Activated naive CD8-positive, alpha-beta T cell treated with anti-CD3 and anti-CD28 coated beads for 36 hours (primary cell): ENCODE data around the gene OTOP3. TPM values are rescaled to one million over a fixed set of nuclear protein-coding genes. Genes with fewer than 3 reads are reported as not detected.
"Not testable (repeated sequence)": the region's sequence is repeated elsewhere in the genome, so short reads cannot be mapped to it uniquely, and the experiment has no call there.

Source experiments
- DNase-seq: peaks from one replicate; pipeline ENCODE4 v3.0.0; 2021
- H3K27ac Mint-ChIP-seq: one replicate; pipeline ENCODE4 v1.8.0; 2022; ENCODE audit warnings: mild to moderate bottlenecking, moderate library complexity, mixed read lengths
- H3K27me3 Mint-ChIP-seq: one replicate; pipeline ENCODE4 v1.8.0; 2022; ENCODE audit warnings: mild to moderate bottlenecking, mixed read lengths
- H3K36me3 Mint-ChIP-seq: one replicate; pipeline ENCODE4 v1.8.0; 2021; ENCODE audit warnings: mild to moderate bottlenecking, mixed read lengths
- H3K4me1 Mint-ChIP-seq: one replicate; pipeline ENCODE4 v1.8.0; 2021; ENCODE audit warnings: mixed read lengths
- H3K4me3 Mint-ChIP-seq: one replicate; pipeline ENCODE4 v1.8.0; 2022; ENCODE audit warnings: mild to moderate bottlenecking, moderate library complexity, mixed read lengths
- H3K9me3 Mint-ChIP-seq: one replicate; pipeline ENCODE4 v1.8.0; 2022; ENCODE audit warnings: mixed read lengths
- total RNA-seq, 2 experiments: library from RNA; stranded (reverse); gene quantifications; one replicate each; pipeline ENCODE4 v1.2.3, GENCODE V29; 2021

The OTOP3 gene
- total RNA-seq, 2 experiments from 2014 or later, result not detected

DNA sequence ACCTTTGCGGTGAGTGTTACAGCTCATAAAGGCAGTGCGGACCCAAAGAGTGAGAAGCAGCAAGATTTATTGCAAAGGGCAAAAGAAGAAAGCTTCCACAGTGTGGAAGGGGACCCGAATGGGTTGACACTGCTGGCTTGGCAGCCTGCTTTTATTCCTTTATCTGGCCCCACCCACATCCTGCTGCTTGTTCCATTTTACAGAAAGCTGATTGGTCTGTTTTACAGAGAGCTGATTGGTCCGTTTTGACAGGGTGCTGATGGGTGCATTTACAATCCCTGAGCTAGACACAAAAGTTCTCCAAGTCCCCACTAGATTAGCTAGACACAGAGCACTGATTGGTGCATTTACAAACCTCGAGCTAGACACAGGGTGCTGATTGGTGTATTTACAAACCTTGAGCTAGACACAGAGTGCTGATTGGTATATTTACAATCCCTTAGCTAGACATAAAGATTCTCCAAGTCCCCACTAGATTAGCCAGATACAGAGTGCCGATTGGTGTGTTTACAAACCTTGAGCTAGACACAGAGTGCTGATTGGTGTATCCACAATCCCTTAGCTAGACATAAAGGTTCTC lies 29.4 kb upstream of the OTOP3 start:
- H3K9me3 Mint-ChIP-seq, DNase-seq, H3K4me1 Mint-ChIP-seq, H3K36me3 Mint-ChIP-seq, H3K4me3 Mint-ChIP-seq, H3K27ac Mint-ChIP-seq: not testable (repeated sequence)
- H3K27me3 Mint-ChIP-seq, result peaks cover 18% of the 10 kb centered on the region

- peaks cover 13% of the 10 kb centered on the region for H3K27me3 Mint-ChIP-seq
- H3K4me3 Mint-ChIP-seq, result no peak overlapping the region
- DNase-seq, result no peak
- no peak overlapping the region for H3K27ac Mint-ChIP-seq
- H3K36me3 Mint-ChIP-seq, result no peaks in the 10 kb centered on the region
- peaks cover 5% of the 10 kb centered on the region for H3K4me1 Mint-ChIP-seq
- H3K9me3 Mint-ChIP-seq, result no peaks in the 10 kb centered on the region
Measured at GRCh38 chr17:74907012-74907411, 28.7 kb upstream of the OTOP3 start.

DNA sequence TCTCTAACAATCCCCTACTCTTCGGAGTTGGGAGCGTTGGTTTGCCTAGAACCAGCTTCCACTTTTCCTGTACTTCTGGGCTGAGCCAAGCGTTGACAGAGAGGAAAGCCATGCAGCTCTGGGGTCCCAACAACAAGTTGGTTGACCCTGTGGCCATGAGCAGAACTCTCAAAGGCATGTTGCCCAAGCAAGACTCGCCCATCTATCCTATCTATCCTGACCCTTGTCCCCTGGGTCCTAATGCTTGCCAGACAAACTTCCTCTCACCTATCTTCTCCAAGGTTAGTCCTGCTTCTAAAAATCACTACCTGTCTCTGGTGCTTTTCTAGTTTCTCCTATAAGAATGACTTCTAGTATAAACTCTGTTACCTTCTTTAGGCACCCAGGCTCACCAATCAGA lies 26.6 kb upstream of the OTOP3 start:
- H3K4me1 Mint-ChIP-seq, H3K4me3 Mint-ChIP-seq, H3K27me3 Mint-ChIP-seq, H3K36me3 Mint-ChIP-seq, DNase-seq, H3K9me3 Mint-ChIP-seq, H3K27ac Mint-ChIP-seq: not testable (repeated sequence)

GRCh38 chr17:74911423-74911822 lies 24.3 kb upstream of the OTOP3 start:
- H3K27ac Mint-ChIP-seq, H3K27me3 Mint-ChIP-seq, H3K4me1 Mint-ChIP-seq, H3K9me3 Mint-ChIP-seq, H3K36me3 Mint-ChIP-seq, H3K4me3 Mint-ChIP-seq, DNase-seq: not testable (repeated sequence)

- no peaks in the 10 kb centered on the region for H3K36me3 Mint-ChIP-seq
- no peaks in the 10 kb centered on the region for H3K4me1 Mint-ChIP-seq
Measured at GRCh38 chr17:74916136-74916850, 19.4 kb upstream of the OTOP3 start.

GRCh38 chr17:74916851-74917199 lies 18.9 kb upstream of the OTOP3 start:
- Mint-ChIP-seq H3K4me1 (no peaks in the 10 kb centered on the region), H3K9me3 (no peaks in the 10 kb centered on the region), H3K4me3 (no peak overlapping the region)

More at GRCh38 chr17:74916136-74916850, 19.4 kb upstream of the OTOP3 start:
- Mint-ChIP-seq H3K27ac (no peak overlapping the region), H3K27me3 (peaks cover 33% of the 10 kb centered on the region), H3K9me3 (no peaks in the 10 kb centered on the region), H3K4me3 (no peak overlapping the region)
- DNase-seq, result no peak

DNA sequence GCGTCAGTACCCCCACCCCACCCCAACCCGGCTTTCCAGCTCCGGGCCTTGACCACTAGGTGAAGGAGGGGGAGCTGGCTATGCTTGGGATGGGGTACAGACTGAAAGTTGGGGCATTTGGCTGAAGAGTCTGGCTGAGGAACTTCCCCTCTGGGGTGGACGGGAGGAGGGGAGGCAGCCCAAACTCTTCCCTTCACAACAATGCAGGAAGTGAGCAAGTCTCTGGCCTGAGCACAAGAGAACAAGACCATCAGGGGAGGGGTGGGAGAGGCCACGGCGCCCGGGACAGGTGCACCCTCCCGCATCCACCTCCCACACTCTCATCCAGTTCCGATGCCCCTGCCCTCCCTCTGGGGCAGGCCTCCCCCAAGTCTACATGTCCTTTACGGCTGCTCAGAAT lies 18.3 kb upstream of the OTOP3 start:
- no peaks in the 10 kb centered on the region for H3K4me1 Mint-ChIP-seq
- no peaks in the 10 kb centered on the region for H3K9me3 Mint-ChIP-seq
- H3K4me3 Mint-ChIP-seq, result no peak overlapping the region
- H3K36me3 Mint-ChIP-seq, result no peaks in the 10 kb centered on the region
- DNase-seq, result no peak
- H3K27me3 Mint-ChIP-seq, result peaks cover 43% of the 10 kb centered on the region
- H3K27ac Mint-ChIP-seq, result no peak overlapping the region

More at GRCh38 chr17:74916851-74917199, 18.9 kb upstream of the OTOP3 start:
- DNase-seq, result no peak
- peaks cover 39% of the 10 kb centered on the region for H3K27me3 Mint-ChIP-seq
- no peaks in the 10 kb centered on the region for H3K36me3 Mint-ChIP-seq
- H3K27ac Mint-ChIP-seq, result no peak overlapping the region

DNA sequence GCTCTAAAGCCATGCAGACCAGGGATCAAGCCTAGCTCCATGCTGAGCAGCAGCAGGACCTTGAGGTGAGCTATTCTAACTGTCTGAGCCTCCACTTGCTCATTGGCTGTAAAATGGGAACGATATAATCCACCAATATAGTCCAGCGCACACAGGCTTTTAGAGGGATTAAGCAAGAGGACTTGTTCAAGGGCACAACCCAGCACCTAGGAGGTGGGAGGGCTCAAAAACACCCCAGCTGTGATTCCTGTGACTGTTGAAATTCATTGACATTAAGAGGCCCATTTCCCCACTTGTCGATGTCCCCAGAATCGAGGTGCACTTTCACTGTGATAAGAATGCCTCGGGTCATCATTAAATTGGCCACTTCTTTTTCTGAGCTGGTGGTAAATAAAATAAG lies 16.8 kb upstream of the OTOP3 start:
- DNase-seq, result no peak
- H3K27ac Mint-ChIP-seq, result no peak overlapping the region

GRCh38 chr17:74919440-74920305 lies 16.0 kb upstream of the OTOP3 start:
- Mint-ChIP-seq H3K27ac (no peak overlapping the region), H3K9me3 (no peaks in the 10 kb centered on the region), H3K4me3 (no peak overlapping the region), H3K27me3 (peaks cover 62% of the 10 kb centered on the region), H3K36me3 (no peaks in the 10 kb centered on the region), H3K4me1 (no peaks in the 10 kb centered on the region)
- peak; percentile 29 for DNase-seq

More for the DNA sequence above, 16.8 kb upstream of the OTOP3 start:
- H3K36me3 Mint-ChIP-seq, result no peaks in the 10 kb centered on the region
- H3K4me3 Mint-ChIP-seq, result no peak overlapping the region
- no peaks in the 10 kb centered on the region for H3K9me3 Mint-ChIP-seq
- no peaks in the 10 kb centered on the region for H3K4me1 Mint-ChIP-seq
- H3K27me3 Mint-ChIP-seq, result peaks cover 56% of the 10 kb centered on the region

- no peaks in the 10 kb centered on the region for H3K9me3 Mint-ChIP-seq
- H3K27me3 Mint-ChIP-seq, result peaks cover 66% of the 10 kb centered on the region
- no peak overlapping the region for H3K27ac Mint-ChIP-seq
- DNase-seq, result no peak
- H3K4me1 Mint-ChIP-seq, result no peaks in the 10 kb centered on the region
- H3K36me3 Mint-ChIP-seq, result no peaks in the 10 kb centered on the region
- no peak overlapping the region for H3K4me3 Mint-ChIP-seq
Measured at GRCh38 chr17:74920306-74920620, 15.4 kb upstream of the OTOP3 start.

DNA sequence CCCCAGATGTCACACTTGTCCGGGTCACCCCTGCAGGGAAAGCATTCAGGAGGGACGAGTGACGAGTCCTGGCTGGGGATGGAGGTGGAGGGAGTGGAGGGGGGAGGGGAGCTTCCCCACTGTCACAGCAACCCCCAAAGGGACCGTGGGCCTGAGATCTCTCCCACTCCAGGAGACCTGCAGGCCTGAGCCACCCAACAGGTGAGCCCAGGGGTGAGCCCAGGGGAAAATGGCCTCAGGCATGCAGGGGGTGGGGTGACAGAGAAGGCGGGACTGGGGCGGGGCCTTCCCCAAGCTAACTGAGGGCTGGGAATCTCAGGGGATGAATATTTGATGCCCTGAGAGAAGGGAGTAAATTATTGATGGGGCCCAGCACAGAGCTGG lies 15.1 kb upstream of the OTOP3 start:
- Mint-ChIP-seq H3K4me3 (no peak overlapping the region), H3K9me3 (no peaks in the 10 kb centered on the region), H3K4me1 (no peaks in the 10 kb centered on the region), H3K27me3 (peaks cover 69% of the 10 kb centered on the region), H3K36me3 (no peaks in the 10 kb centered on the region), H3K27ac (no peak overlapping the region)
- DNase-seq, result no peak

GRCh38 chr17:74921026-74921681 lies 14.5 kb upstream of the OTOP3 start:
- H3K27me3 Mint-ChIP-seq, result peaks cover 71% of the 10 kb centered on the region
- no peaks in the 10 kb centered on the region for H3K36me3 Mint-ChIP-seq
- H3K27ac Mint-ChIP-seq, result no peak overlapping the region
- no peak for DNase-seq
- no peaks in the 10 kb centered on the region for H3K4me1 Mint-ChIP-seq
- H3K4me3 Mint-ChIP-seq, result no peak overlapping the region
- no peaks in the 10 kb centered on the region for H3K9me3 Mint-ChIP-seq

DNA sequence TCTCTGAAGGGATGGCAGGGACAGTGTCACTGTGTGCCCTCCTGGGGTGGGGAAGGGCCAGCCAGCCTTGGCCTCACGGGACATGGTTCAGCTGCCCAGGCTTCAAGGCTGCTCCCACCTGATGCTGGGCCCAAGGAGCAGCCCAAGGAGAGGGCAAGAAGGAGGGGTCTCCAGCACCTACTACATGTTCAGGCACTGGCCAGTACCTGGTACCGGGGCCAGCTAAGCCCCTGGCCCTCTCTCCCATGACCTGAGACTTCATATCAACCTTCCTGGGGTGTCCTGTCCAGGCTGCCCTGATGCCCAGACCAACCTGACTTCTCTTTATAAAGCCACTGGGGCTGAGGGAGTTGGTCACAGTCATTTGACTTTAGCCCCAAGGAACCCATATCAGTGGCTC lies 13.9 kb upstream of the OTOP3 start:
- H3K4me1 Mint-ChIP-seq, result no peaks in the 10 kb centered on the region
- no peaks in the 10 kb centered on the region for H3K36me3 Mint-ChIP-seq
- no peaks in the 10 kb centered on the region for H3K9me3 Mint-ChIP-seq
- no peak overlapping the region for H3K27ac Mint-ChIP-seq
- no peak for DNase-seq
- H3K4me3 Mint-ChIP-seq, result no peak overlapping the region
- H3K27me3 Mint-ChIP-seq, result peaks cover 76% of the 10 kb centered on the region

GRCh38 chr17:74922172-74922571 lies 13.5 kb upstream of the OTOP3 start:
- Mint-ChIP-seq H3K4me1 (no peaks in the 10 kb centered on the region), H3K4me3 (no peak overlapping the region), H3K9me3 (no peaks in the 10 kb centered on the region), H3K36me3 (no peaks in the 10 kb centered on the region), H3K27me3 (peaks cover 77% of the 10 kb centered on the region), H3K27ac (no peak overlapping the region)
- DNase-seq, result no peak
